ENCODE results near the gene LPP. TPM values are rescaled to one million over a fixed set of nuclear protein-coding genes. Genes with fewer than 3 reads are reported as not detected.

Gene LPP
- total and polyA plus RNA-seq, 2 of the 4 experiments (the other 2 are of a cell fraction) = 16.0 to 130 TPM

- Histone ChIP-seq H4K20me1 (ENCODE audit: insufficient read depth, low read length) (peaks cover 26% of the 10 kb centered on the region), H3K9ac (ENCODE audit: low read depth, low read length) (no peak overlapping the region), H3K56ac (ENCODE audit: extremely low read depth, insufficient read depth, low read length) (no peak overlapping the region), H2AFZ (replicated peaks; ENCODE audit: low read length, poor library complexity) (no peak overlapping the region), H2BK120ac (ENCODE audit: low read depth, low read length) (no peak overlapping the region), H2BK20ac (ENCODE audit: low read depth, low read length) (no peak overlapping the region), H3K36me3 (ENCODE audit: control insufficient read depth, insufficient read depth, low read length) (0 out of 2 replicates have a peak, but pooled peaks cover 2% of the 10 kb centered on the region), H2AK9ac (replicated peaks; ENCODE audit: low read depth, low read length, poor library complexity) (no peak overlapping the region), H2BK5ac (ENCODE audit: low read depth, low read length, poor library complexity, severe bottlenecking) (no peak overlapping the region), H2BK15ac (ENCODE audit: low read depth, low read length) (no peak overlapping the region), H3K27ac (ENCODE audit: insufficient read depth, low read length) (no peak overlapping the region), H4K8ac (ENCODE audit: low read depth in 2 of 2, low read length in 2 of 2) (no peak overlapping the region), H3K23ac (ENCODE audit: low read depth, low read length) (no peak overlapping the region), H3K4me1 (ENCODE audit: control insufficient read depth, insufficient read depth, low read length) (peaks cover 3% of the 10 kb centered on the region; the same call in 1 of the 2 replicates), H3K4me2 (ENCODE audit: low read depth, low read length) (no peak overlapping the region), H3K14ac (replicated peaks; ENCODE audit: low read depth, low read length) (no peak overlapping the region), H3K4ac (ENCODE audit: low read depth, low read length) (no peak overlapping the region), H3K18ac (ENCODE audit: low read depth, low read length) (no peak overlapping the region), H4K5ac (ENCODE audit: low read depth, low read length) (no peak overlapping the region), H3K9me1 (ENCODE audit: insufficient read depth, low read length) (peaks cover 7% of the 10 kb centered on the region), H3K9me3 (ENCODE audit: control insufficient read depth, insufficient read depth, low read length) (no peaks in the 10 kb centered on the region), H3K27me3 (ENCODE audit: control insufficient read depth, insufficient read depth, low read length) (no peaks in the 10 kb centered on the region), H3K79me1 (ENCODE audit: low read depth in 1 of 2, low read length in 2 of 2) (peaks cover 31 to 77% of the 10 kb centered on the region in 2 experiments), H4K91ac (ENCODE audit: insufficient read depth, low read depth, low read length) (no peak overlapping the region), H2AK5ac (ENCODE audit: low read depth, low read length) (no peak overlapping the region), H3K4me3 (ENCODE audit: insufficient read depth, low read depth, low read length) (no peak overlapping the region)
- intact Hi-C loops (cut with micrococcal nuclease) = no loop called here
- WGBS, 2 experiments (ENCODE audit: extremely low coverage in 2 of 2, insufficient read length in 1 of 2) = no CpG with 5 or more reads among the region's 4 CpGs
- DNase-seq (no peak), ATAC-seq (ENCODE audit: low read depth) (no peak)
- dilution Hi-C loops (cut with HindIII; ENCODE audit: low sequenced_read_pairs, unreplicated experiment) = no loop called here
- TF ChIP-seq MAZ (IDR thresholded peaks at IDR 0.05; ENCODE audit: borderline replicate concordance, low read depth, low read length) = no peak
- TF ChIP-seq POLR2A (IDR thresholded peaks at IDR 0.05; ENCODE audit: low read depth, low read length) = no peak
- no peak for TF ChIP-seq FOS (IDR thresholded peaks at IDR 0.05; ENCODE audit: low read depth, low read length)
- no peak for TF ChIP-seq CEBPB (IDR thresholded peaks at IDR 0.05; ENCODE audit: low read depth, low read length)
- TF ChIP-seq MAFK (IDR thresholded peaks at IDR 0.05; ENCODE audit: low read depth, low read length) = no peak
- TF ChIP-seq ELK1 (IDR thresholded peaks at IDR 0.05; ENCODE audit: borderline replicate concordance, low read depth, low read length) = no peak
- TF ChIP-seq NFE2L2 (IDR thresholded peaks at IDR 0.05; ENCODE audit: low read depth, low read length) = no peak
- TF ChIP-seq CTCF (conservative IDR thresholded peaks at IDR 0.05; ENCODE audit: low read depth, low read length) = no peak
- no peak for TF ChIP-seq RAD21 (IDR thresholded peaks at IDR 0.05; ENCODE audit: low read length)
- TF ChIP-seq BHLHE40 (IDR thresholded peaks at IDR 0.05; ENCODE audit: low read depth, low read length) = no peak
- TF ChIP-seq USF2 (IDR thresholded peaks at IDR 0.05; ENCODE audit: low read depth, low read length) = no peak
- TF ChIP-seq CHD1 (IDR thresholded peaks at IDR 0.05; ENCODE audit: low read depth, low read length) = no peak
- TF ChIP-seq RFX5 (IDR thresholded peaks at IDR 0.05; ENCODE audit: low read depth, low read length) = no peak
- TF ChIP-seq RCOR1 (IDR thresholded peaks at IDR 0.05; ENCODE audit: insufficient replicate concordance, low read length) = no peak
- no peak for TF ChIP-seq MXI1 (IDR thresholded peaks at IDR 0.05; ENCODE audit: borderline replicate concordance, low read depth, low read length)
- POLR2A ChIA-PET (ENCODE audit: unreplicated experiment) = no interaction called here
- CTCF ChIA-PET = interaction anchor here (0.5 to 0.7 kb wide), 2 partner anchors 15 to 44 kb away, joined by 3 read pairs; no protein-coding TSS in a partner anchor
- no TSS peak for BruUV-seq (replicated peaks)
- in situ Hi-C loops (cut with MboI; ENCODE audit: low sequenced_read_pairs) = no loop called here
Measured at GRCh38 chr3:188701485-188701969, 547.6 kb downstream of the LPP start.
